Breast epithelium (tissue), 3 donors: ENCODE measurements around the gene IFT57.

Experiments
- CTCF ChIP-seq, 3 donors: fragments of 450-650 bp; IDR thresholded peaks; one replicate each; pipeline ENCODE4 v1.5.1; 2016 to 2017; ENCODE audit warnings: antibody characterized with exemption in 3 of 3, mild to moderate bottlenecking in 3 of 3, moderate library complexity in 3 of 3
- POLR2AphosphoS5 ChIP-seq, 3 donors: sonication (generic); formaldehyde crosslinking; IDR thresholded peaks; one replicate each; pipeline ENCODE4 v1.6.1; 2017; ENCODE audit warnings: antibody characterized with exemption in 3 of 3

GRCh38 chr3:108153451-108153981, 68.7 kb downstream of the IFT57 start:
- no peak for TF ChIP-seq CTCF (IDR thresholded peaks at IDR 0.05)
- no peak for TF ChIP-seq POLR2AphosphoS5 (IDR thresholded peaks at IDR 0.05)
